MCF 10A (cell line): ENCODE results near the gene NTHL1. TPM values are rescaled to one million over a fixed set of nuclear protein-coding genes. Genes with fewer than 3 reads are reported as not detected.
A peak's percentile ranks its signal among the peaks of the same experiment; 100 is the strongest.
"Not testable (repeated sequence)": the region's sequence is repeated elsewhere in the genome, so short reads cannot be mapped to it uniquely, and the experiment has no call there.

Experiments
- BruUV-seq: library from RNA; stranded (reverse); fragments of 400-500 nt; replicated peaks from 2 replicates; lab custom pipeline; 2021; lab: Mats Ljungman, UMichigan
- CTCF ChIA-PET: fragments of 300-600 bp; sonication (Branson Sonifier 250); formaldehyde crosslinking; extraction: SDS; loops from one replicate; lab custom pipeline; 2021; ENCODE audit warnings: antibody characterized with exemption, inconsistent platforms; lab: Yijun Ruan, JAX
- POLR2A ChIA-PET: fragments of 300-600, 350-650 bp; sonication (Branson Sonifier 250); formaldehyde crosslinking; extraction: SDS; loops from one replicate; lab custom pipeline; 2020; ENCODE audit warnings: antibody characterized with exemption, inconsistent platforms; lab: Yijun Ruan, JAX
- DNase-seq: peaks from one replicate; pipeline ENCODE4 v3.0.0-alpha.2; 2018; ENCODE audit not compliant: unreplicated experiment
- H3K27ac Mint-ChIP-seq: one replicate; pipeline ENCODE4 v1.8.0; 2022; ENCODE audit warnings: mild to moderate bottlenecking, low read depth, mixed read lengths; ENCODE audit not compliant: unreplicated experiment
- H3K27me3 Mint-ChIP-seq: one replicate; pipeline ENCODE4 v1.8.0; 2022; ENCODE audit warnings: mixed read lengths; ENCODE audit not compliant: insufficient read depth, unreplicated experiment
- H3K36me3 Mint-ChIP-seq: one replicate; pipeline ENCODE4 v1.8.0; 2022; ENCODE audit warnings: mild to moderate bottlenecking, moderate library complexity, mixed read lengths; ENCODE audit not compliant: insufficient read depth, unreplicated experiment
- H3K4me1 Mint-ChIP-seq: one replicate; pipeline ENCODE4 v1.8.0; 2022; ENCODE audit warnings: mixed read lengths; ENCODE audit not compliant: insufficient read depth, unreplicated experiment
- H3K4me3 Mint-ChIP-seq: one replicate; pipeline ENCODE4 v1.8.0; 2022; ENCODE audit warnings: mild to moderate bottlenecking, moderate library complexity, mixed read lengths; ENCODE audit not compliant: unreplicated experiment
- H3K9me3 Mint-ChIP-seq: one replicate; pipeline ENCODE4 v1.8.0; 2022; ENCODE audit warnings: mixed read lengths; ENCODE audit not compliant: unreplicated experiment
- CTCF ChIP-seq: fragments of 200-600 bp; IDR thresholded peaks from one replicate; pipeline ENCODE4 v1.8.0; 2022; ENCODE audit warnings: antibody characterized with exemption, mild to moderate bottlenecking; ENCODE audit not compliant: unreplicated experiment
- intact Hi-C: fragments of 100-400 bp; cut with micrococcal nuclease; formaldehyde crosslinking; loops from 2 replicates; pipeline ENCODE4 v1.14.1; 2022
- total RNA-seq: library from RNA; stranded (reverse); gene quantifications from 2 replicates; pipeline ENCODE4 v1.2.3, GENCODE V29; 2022

NTHL1 gene
- total RNA-seq, 1 experiment from 2014 or later, result 17.7 TPM

GRCh38 chr16:2013527-2013926 is 34.1 kb downstream of the NTHL1 start:
- H3K9me3 Mint-ChIP-seq, result no peaks in the 10 kb centered on the region
- TF ChIP-seq CTCF, result no peak
- no peak for DNase-seq
- H3K36me3 Mint-ChIP-seq, result no peaks in the 10 kb centered on the region
- H3K27ac Mint-ChIP-seq, result no peak overlapping the region
- intact Hi-C loops, result no loop called here
- no TSS peak for BruUV-seq
- peaks cover 6% of the 10 kb centered on the region for H3K4me1 Mint-ChIP-seq
- CTCF ChIA-PET, result interaction anchor here (1.5 to 2.1 kb wide), 3 partner anchors 9 to 133 kb away, joined by 3 to 11 read pairs (median 11); no protein-coding TSS in a partner anchor
- POLR2A ChIA-PET, result interaction anchor here (1.0 to 2.4 kb wide), 4 partner anchors 34 to 139 kb away, joined by 3 to 14 read pairs (median 7); partner anchors contain the start of genes NTHL1 and TSC2
- no peaks in the 10 kb centered on the region for H3K27me3 Mint-ChIP-seq
- H3K4me3 Mint-ChIP-seq, result no peak overlapping the region

GRCh38 chr16:2011726-2012125 is 35.9 kb downstream of the NTHL1 start:
- H3K36me3 Mint-ChIP-seq, DNase-seq, H3K4me3 Mint-ChIP-seq, H3K9me3 Mint-ChIP-seq, BruUV-seq, H3K27me3 Mint-ChIP-seq, intact Hi-C loops: not testable (repeated sequence)
- POLR2A ChIA-PET, result interaction anchor here (0.7 to 2.3 kb wide), 5 partner anchors 47 to 143 kb away, joined by 3 to 13 read pairs (median 6); partner anchors contain the start of genes RPS2 and TRAF7
- CTCF ChIA-PET, result interaction anchor here (0.6 to 1.6 kb wide), 5 partner anchors 16 to 1305 kb away, joined by 3 to 4 read pairs (median 3); no protein-coding TSS in a partner anchor
- Mint-ChIP-seq H3K4me1 (peaks cover 14% of the 10 kb centered on the region), H3K27ac (peak overlapping the region; percentile 35)

GRCh38 chr16:2009791-2010510 is 37.7 kb downstream of the NTHL1 start, which contains the start of gene ZNF598:
Gene ZNF598 (minus strand): TSS chr16:2009821.
- H3K9me3 Mint-ChIP-seq, result no peaks in the 10 kb centered on the region
- peak within 1 kb of the TSS; percentile 79 for H3K4me3 Mint-ChIP-seq
- ChIA-PET POLR2A (interaction anchor here (0.8 to 4.2 kb wide), 13 partner anchors 14 to 236 kb away, joined by 3 to 72 read pairs (median 13); partner anchors contain the start of genes GFER, NDUFB10, NHERF2 and NTHL1), CTCF (interaction anchor here (0.9 kb wide), 1 partner anchor 13 kb away, joined by 4 read pairs; no protein-coding TSS in a partner anchor)
- intact Hi-C loops, result no loop called here
- H3K36me3 Mint-ChIP-seq, result peaks cover 18% of the 10 kb centered on the region
- H3K4me1 Mint-ChIP-seq, result peaks cover 17% of the 10 kb centered on the region
- no peaks in the 10 kb centered on the region for H3K27me3 Mint-ChIP-seq
- peak; percentile 86 for DNase-seq
- H3K27ac Mint-ChIP-seq, result peak within 1 kb of the TSS; percentile 97
- no peak for TF ChIP-seq CTCF
- BruUV-seq, result TSS peak; percentile 85

GRCh38 chr16:2009164-2009711 is 38.4 kb downstream of the NTHL1 start:
- peaks cover 17% of the 10 kb centered on the region for H3K4me1 Mint-ChIP-seq
- no peak for DNase-seq
- TF ChIP-seq CTCF, result no peak
- intact Hi-C loops, result no loop called here
- ChIA-PET POLR2A (interaction anchor here (0.8 to 4.2 kb wide), 27 partner anchors 10 to 506 kb away, joined by 3 to 72 read pairs (median 6); partner anchors contain the start of genes ECI1, GFER, NDUFB10 and NHERF2), CTCF (interaction anchor here (0.6 to 1.8 kb wide), 4 partner anchors 14 to 131 kb away, joined by 3 to 9 read pairs (median 4); no protein-coding TSS in a partner anchor)
- H3K4me3 Mint-ChIP-seq, result peak overlapping the region; percentile 79
- no TSS peak for BruUV-seq
- H3K27me3 Mint-ChIP-seq, result no peaks in the 10 kb centered on the region
- H3K27ac Mint-ChIP-seq, result peak overlapping the region; percentile 97
- peaks cover 23% of the 10 kb centered on the region for H3K36me3 Mint-ChIP-seq
- no peaks in the 10 kb centered on the region for H3K9me3 Mint-ChIP-seq
